ENCODE results near the gene OR10G2. TPM values are rescaled to one million over a fixed set of nuclear protein-coding genes. Genes with fewer than 3 reads are reported as not detected.

The OR10G2 gene
- total RNA-seq, 1 donor from 2014 or later, result not detected

GRCh38 chr14:21671371-21671770 is 36.6 kb upstream of the OR10G2 start:
- Histone ChIP-seq H3K36me3 (no peaks in the 10 kb centered on the region), H3K27me3 (no peaks in the 10 kb centered on the region), H3K4me1 (no peaks in the 10 kb centered on the region), H3K27ac (no peak overlapping the region), H3K9me3 (no peaks in the 10 kb centered on the region), H3K4me3 (no peak overlapping the region)
- no peak for TF ChIP-seq CTCF (IDR thresholded peaks at IDR 0.05)
- ATAC-seq (no peak), DNase-seq (no peak)
- intact Hi-C loops (cut with DNase I), result no loop called here

GRCh38 chr14:21669284-21669683 is 34.5 kb upstream of the OR10G2 start:
- intact Hi-C loops (cut with DNase I), result no loop called here
- Histone ChIP-seq H3K27ac (no peak overlapping the region), H3K4me1 (no peaks in the 10 kb centered on the region), H3K36me3 (no peaks in the 10 kb centered on the region), H3K4me3 (no peak overlapping the region), H3K27me3 (no peaks in the 10 kb centered on the region), H3K9me3 (no peaks in the 10 kb centered on the region)
- ATAC-seq, result no peak
- no peak for TF ChIP-seq CTCF (IDR thresholded peaks at IDR 0.05)
- DNase-seq, result no peak

- no peak overlapping the region for H3K4me3 ChIP-seq
- TF ChIP-seq CTCF (IDR thresholded peaks at IDR 0.05), result no peak
- intact Hi-C loops (cut with DNase I), result no loop called here
- H3K9me3 ChIP-seq, result no peaks in the 10 kb centered on the region
- H3K36me3 ChIP-seq, result no peaks in the 10 kb centered on the region
- no peak for ATAC-seq
- H3K4me1 ChIP-seq, result no peaks in the 10 kb centered on the region
- no peaks in the 10 kb centered on the region for H3K27me3 ChIP-seq
- no peak for DNase-seq
- no peak overlapping the region for H3K27ac ChIP-seq
Measured at GRCh38 chr14:21668377-21668776, 33.6 kb upstream of the OR10G2 start.

GRCh38 chr14:21656980-21657379 is 22.2 kb upstream of the OR10G2 start:
- Histone ChIP-seq H3K27ac (no peak overlapping the region), H3K4me3 (no peak overlapping the region), H3K4me1 (no peaks in the 10 kb centered on the region), H3K27me3 (no peaks in the 10 kb centered on the region), H3K9me3 (no peaks in the 10 kb centered on the region), H3K36me3 (no peaks in the 10 kb centered on the region)
- intact Hi-C loops (cut with DNase I), result no loop called here
- ATAC-seq (no peak), DNase-seq (no peak)
- TF ChIP-seq CTCF (IDR thresholded peaks at IDR 0.05), result no peak

DNA sequence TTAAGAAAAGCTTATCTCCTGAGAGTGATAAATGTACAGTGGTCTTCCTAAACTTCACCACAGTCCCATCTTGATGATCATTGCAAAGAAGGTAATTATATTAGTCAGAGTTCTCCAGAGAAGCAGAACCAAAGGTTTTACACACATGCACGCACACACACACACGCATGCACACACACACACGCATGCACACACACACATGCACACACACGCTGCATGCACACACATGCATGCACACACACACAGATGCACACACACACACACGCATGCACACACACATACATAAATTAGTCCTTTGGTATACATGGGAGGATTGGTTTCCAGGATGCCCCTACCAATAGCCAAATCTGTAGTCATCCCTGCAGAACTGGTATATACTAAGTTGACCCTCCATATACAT is 19.5 kb upstream of the OR10G2 start:
- no peaks in the 10 kb centered on the region for H3K4me1 ChIP-seq
- no peak for ATAC-seq
- no peak for DNase-seq
- H3K27me3 ChIP-seq, result no peaks in the 10 kb centered on the region
- TF ChIP-seq CTCF (IDR thresholded peaks at IDR 0.05), result no peak
- intact Hi-C loops (cut with DNase I), result no loop called here
- no peak overlapping the region for H3K27ac ChIP-seq
- no peaks in the 10 kb centered on the region for H3K9me3 ChIP-seq
- no peaks in the 10 kb centered on the region for H3K36me3 ChIP-seq
- no peak overlapping the region for H3K4me3 ChIP-seq

GRCh38 chr14:21653331-21653885 is 18.7 kb upstream of the OR10G2 start, which contains the start of gene OR4E2:
OR4E2 (plus strand) TSS chr14:21653835; CDS start chr14:21665083, 11,248 bp downstream.
- DNase-seq, result no peak
- no peaks in the 10 kb centered on the region for H3K9me3 ChIP-seq
- no peak for ATAC-seq
- no peaks in the 10 kb centered on the region for H3K4me1 ChIP-seq
- no peaks in the 10 kb centered on the region for H3K27me3 ChIP-seq
- no peak for TF ChIP-seq CTCF (IDR thresholded peaks at IDR 0.05)
- intact Hi-C loops (cut with DNase I), result no loop called here
- H3K4me3 ChIP-seq, result no peak within 1 kb of the TSS
- no peaks in the 10 kb centered on the region for H3K36me3 ChIP-seq
- no peak within 1 kb of the TSS for H3K27ac ChIP-seq

All from upper lobe of right lung (tissue), 1 donor.